ACC112 (cell line): ENCODE data around the gene PTBP2.

Source experiments
- H2AFZ ChIP-seq: fragments of 200-600 bp; sonication (generic); one replicate; pipeline ENCODE4 v1.6.0; 2017; ENCODE audit warnings: antibody characterized with exemption, low read length; ENCODE audit not compliant: unreplicated experiment
- H3K27ac ChIP-seq: fragments of 200-600 bp; sonication (generic); 2 replicates; pipeline ENCODE4 v1.5.1; 2014; ENCODE audit warnings: low read depth, mild to moderate bottlenecking, antibody characterized with exemption, low read length, moderate library complexity
- H3K27me3 ChIP-seq: fragments of 200-600 bp; sonication (generic); 2 replicates; pipeline ENCODE4 v1.6.1; 2014; ENCODE audit warnings: mild to moderate bottlenecking, antibody characterized with exemption, low read length, moderate library complexity, mixed read lengths; ENCODE audit not compliant: insufficient read depth
- H3K36me3 ChIP-seq: fragments of 200-600 bp; sonication (generic); 2 replicates; pipeline ENCODE4 v1.6.1; 2016; ENCODE audit warnings: mild to moderate bottlenecking, antibody characterized with exemption, low read length, moderate library complexity, mixed read lengths; ENCODE audit not compliant: insufficient read depth
- H3K4me1 ChIP-seq: fragments of 200-600 bp; sonication (generic); one replicate; pipeline ENCODE4 v1.6.1; 2016; ENCODE audit warnings: low read length, mixed read lengths; ENCODE audit not compliant: insufficient read depth, unreplicated experiment, control insufficient read depth
- H3K4me3 ChIP-seq: fragments of 200-600 bp; sonication (generic); 2 replicates; pipeline ENCODE4 v1.5.1; 2014; ENCODE audit warnings: mild to moderate bottlenecking, low read depth, low read length
- H3K79me2 ChIP-seq: fragments of 200-600 bp; sonication (generic); one replicate; pipeline ENCODE4 v1.6.0; 2016; ENCODE audit warnings: low read length; ENCODE audit not compliant: control insufficient read depth, unreplicated experiment, insufficient read depth

PTBP2 gene

DNA sequence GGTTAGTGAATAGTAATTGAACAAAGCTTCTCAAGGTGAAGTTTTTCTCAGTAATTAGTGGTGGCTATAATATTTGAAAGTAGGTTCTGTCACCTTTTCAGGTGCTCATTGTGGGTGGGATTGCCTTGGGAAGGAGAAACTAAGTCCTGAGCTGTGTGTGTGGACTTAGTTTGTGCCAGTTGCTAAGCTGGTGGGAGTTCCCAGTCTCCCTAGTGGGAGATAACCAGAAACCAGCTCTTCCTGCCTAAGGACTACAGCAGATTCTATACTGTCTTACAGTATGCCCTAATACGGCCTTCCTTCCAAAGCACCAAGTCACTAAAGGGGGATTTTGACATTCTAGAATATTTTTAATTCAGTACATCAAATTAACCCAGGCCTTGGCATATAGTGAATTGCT, 94.3 kb downstream of the PTBP2 start:
- Histone ChIP-seq H3K27ac (no peak overlapping the region), H3K36me3 (peaks cover 27% of the 10 kb centered on the region; the same call in 1 of the 2 replicates), H3K27me3 (no peaks in the 10 kb centered on the region), H3K79me2 (no peaks in the 10 kb centered on the region), H3K4me3 (no peak overlapping the region), H3K4me1 (no peaks in the 10 kb centered on the region), H2AFZ (no peak overlapping the region)

DNA sequence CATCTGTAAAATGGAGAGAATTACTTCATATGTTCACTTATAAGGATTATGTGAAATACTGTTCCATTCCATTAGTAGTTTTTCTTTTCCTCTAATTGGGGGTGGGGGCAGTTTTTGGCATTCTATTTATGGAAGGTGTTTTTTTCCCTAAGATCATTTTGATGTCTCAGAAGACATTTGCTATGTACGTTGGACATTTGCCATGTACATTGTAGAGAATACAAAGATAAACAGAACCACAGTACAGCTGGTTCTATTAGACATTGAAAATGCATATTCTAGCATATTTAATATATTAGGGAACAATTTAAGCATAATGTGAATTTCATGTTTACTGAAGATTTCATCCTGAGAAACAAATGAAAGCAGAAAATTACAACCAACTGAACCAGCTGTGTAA, 98.5 kb downstream of the PTBP2 start:
- Histone ChIP-seq H2AFZ (no peak overlapping the region), H3K27ac (no peak overlapping the region), H3K36me3 (0 out of 2 replicates have a peak, but pooled peaks cover 6% of the 10 kb centered on the region), H3K4me1 (no peaks in the 10 kb centered on the region), H3K27me3 (no peaks in the 10 kb centered on the region), H3K4me3 (no peak overlapping the region), H3K79me2 (no peaks in the 10 kb centered on the region)

DNA sequence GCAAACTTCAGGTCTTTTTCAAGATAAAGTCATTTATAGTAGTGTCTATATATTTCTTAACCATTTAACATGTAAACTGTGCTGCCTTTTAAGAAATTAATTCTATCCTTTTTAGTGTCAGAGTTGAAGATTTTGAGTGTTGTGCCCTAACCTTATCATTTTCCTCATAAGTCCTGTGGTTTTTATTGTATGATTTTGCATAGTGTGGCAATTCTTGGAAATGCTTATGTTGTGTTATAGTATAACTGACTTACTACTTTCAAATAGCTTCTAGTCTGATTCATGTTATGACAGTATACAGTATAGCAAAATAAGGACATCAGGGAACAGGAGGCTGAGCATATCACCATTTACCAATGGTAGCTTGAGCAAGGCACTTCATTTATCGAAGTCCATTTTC, 99.1 kb downstream of the PTBP2 start:
- Histone ChIP-seq H3K36me3 (0 out of 2 replicates have a peak, but pooled peaks cover 3% of the 10 kb centered on the region), H3K79me2 (no peaks in the 10 kb centered on the region), H3K4me3 (no peak overlapping the region), H2AFZ (no peak overlapping the region), H3K27me3 (no peaks in the 10 kb centered on the region), H3K4me1 (no peaks in the 10 kb centered on the region), H3K27ac (no peak overlapping the region)

DNA sequence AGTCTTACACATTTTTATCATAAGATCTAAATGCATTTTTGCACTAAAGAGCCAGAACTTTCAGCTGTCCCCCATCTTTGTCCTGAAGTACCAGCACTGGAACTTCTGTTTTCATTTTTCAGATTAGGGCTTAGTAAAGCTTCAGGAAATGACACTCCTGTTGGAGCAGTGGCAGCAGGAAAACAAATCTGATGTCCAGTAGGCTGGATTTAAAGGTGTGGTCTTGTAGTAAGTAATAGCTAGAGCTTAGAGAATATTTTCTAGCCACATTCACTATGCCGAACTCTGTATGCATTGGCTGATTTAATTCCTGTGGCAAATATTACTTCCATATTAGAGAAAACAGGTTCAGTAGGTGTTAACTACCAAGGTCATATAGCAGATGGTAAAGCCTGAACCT, 103.6 kb downstream of the PTBP2 start:
- no peak overlapping the region for H3K4me3 ChIP-seq
- 0 out of 2 replicates have a peak, but pooled peaks cover 3% of the 10 kb centered on the region for H3K36me3 ChIP-seq
- H3K4me1 ChIP-seq, result no peaks in the 10 kb centered on the region
- H3K27ac ChIP-seq, result no peak overlapping the region
- H3K79me2 ChIP-seq, result no peaks in the 10 kb centered on the region
- H3K27me3 ChIP-seq, result no peaks in the 10 kb centered on the region
- H2AFZ ChIP-seq, result no peak overlapping the region

DNA sequence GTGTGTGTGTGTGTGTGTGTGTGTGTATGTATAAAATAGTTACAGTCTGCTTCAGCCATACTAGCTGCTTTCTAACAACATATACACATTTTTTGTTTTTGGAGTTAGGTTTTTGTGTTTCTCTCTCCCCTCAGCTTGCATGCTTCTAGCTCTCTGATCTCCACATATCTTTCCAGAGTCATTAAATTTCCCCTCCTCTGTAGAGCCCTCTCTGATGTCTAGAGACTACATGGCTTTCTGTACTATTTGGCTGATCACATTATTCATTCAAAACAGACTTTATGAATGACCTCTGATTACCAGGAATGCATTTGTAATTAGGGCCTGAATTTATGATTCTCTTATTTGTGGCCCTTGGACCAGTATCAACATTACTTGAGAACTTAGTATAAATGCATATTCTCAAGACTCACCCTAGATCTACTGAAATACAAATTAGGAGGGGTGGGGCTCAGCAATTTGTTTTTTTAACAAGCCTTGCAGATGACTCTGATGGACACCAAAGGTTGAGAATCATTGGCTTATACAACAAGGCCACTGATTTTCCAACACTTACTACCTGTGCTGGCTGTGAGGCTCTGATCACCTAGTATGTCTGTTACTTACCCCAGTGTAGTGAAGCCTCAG, 104.5 kb downstream of the PTBP2 start:
- Histone ChIP-seq H3K27me3 (no peaks in the 10 kb centered on the region), H3K4me1 (no peaks in the 10 kb centered on the region), H3K27ac (no peak overlapping the region), H3K36me3 (no peaks in the 10 kb centered on the region), H3K4me3 (no peak overlapping the region), H2AFZ (no peak overlapping the region), H3K79me2 (no peaks in the 10 kb centered on the region)

DNA sequence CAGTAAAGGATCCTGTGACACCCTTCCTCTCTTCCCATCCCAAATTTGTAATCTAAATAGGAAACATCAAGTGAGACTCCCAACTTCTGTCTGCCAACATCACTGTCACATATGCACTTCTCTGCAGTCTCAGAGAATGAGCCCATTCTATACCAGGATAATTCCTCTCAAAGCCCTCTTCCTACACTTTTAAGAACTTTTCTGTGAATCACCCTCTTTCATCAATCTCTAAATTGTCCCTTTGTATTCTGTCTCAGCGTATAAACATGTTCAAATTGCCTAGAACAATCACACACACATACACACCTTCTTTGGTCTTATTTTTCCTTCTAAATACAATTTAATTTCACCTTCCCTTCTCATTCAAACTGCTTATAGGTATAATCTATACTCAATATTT, 111.8 kb downstream of the PTBP2 start:
- no peaks in the 10 kb centered on the region for H3K79me2 ChIP-seq
- H3K27ac ChIP-seq, result no peak overlapping the region
- H3K36me3 ChIP-seq, result no peaks in the 10 kb centered on the region
- no peak overlapping the region for H2AFZ ChIP-seq
- H3K27me3 ChIP-seq, result no peaks in the 10 kb centered on the region
- no peak overlapping the region for H3K4me3 ChIP-seq
- no peaks in the 10 kb centered on the region for H3K4me1 ChIP-seq

DNA sequence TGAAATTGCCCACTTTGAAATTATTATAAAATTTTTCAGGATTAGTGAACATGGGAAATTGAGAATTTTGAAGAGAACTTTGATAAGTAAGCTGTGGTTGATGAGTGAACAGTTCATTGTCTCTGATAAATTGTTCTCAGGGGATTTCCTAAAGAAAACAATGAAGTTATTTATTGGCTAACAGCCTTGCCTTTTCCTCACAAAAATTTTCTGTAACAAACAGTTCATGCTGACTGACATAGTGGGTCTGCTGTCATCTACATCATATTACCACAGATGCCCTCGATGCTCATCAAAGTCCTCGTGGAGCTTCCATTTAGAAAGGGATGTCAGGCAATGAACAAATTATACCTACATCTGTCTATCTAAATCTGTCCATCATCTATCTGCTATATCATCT, 113.4 kb downstream of the PTBP2 start:
- Histone ChIP-seq H3K27me3 (no peaks in the 10 kb centered on the region), H3K27ac (no peak overlapping the region), H3K4me1 (no peaks in the 10 kb centered on the region), H2AFZ (no peak overlapping the region), H3K4me3 (no peak overlapping the region), H3K36me3 (no peaks in the 10 kb centered on the region), H3K79me2 (no peaks in the 10 kb centered on the region)

DNA sequence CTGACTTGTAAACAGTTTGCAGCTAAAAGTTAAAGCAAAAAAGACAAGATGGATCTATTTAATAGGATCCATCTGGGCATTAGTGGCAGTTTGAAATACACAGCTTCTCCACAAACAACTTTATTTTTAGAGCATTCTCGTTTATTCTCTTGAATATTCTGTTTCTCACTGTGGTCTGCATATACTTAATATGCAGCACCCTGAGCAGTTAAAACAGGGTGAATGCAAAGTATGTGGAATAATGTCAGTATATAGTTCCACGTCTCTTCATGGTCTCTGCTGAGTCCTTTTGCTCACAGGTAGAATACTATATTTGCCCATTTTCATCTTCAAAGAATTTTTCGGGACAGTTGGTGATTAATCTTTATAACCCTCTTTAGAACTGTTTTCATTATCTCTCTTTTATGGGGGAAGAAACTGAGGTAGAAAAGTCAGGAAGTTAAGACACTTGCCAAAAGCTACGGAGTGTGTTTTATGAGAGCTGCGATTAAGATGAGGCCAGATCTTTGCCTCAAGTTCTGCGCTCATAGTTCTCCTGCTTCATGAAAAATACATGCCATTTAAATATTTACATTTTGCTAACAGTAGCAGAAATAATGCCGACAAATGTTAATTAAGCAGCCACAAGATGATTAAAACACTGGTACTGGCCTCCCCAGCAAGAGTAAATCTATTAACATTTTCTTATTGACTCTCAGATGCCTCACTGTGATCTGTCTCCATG, 115.6 kb downstream of the PTBP2 start:
- no peak overlapping the region for H3K4me3 ChIP-seq
- H3K27me3 ChIP-seq, result no peaks in the 10 kb centered on the region
- H2AFZ ChIP-seq, result no peak overlapping the region
- H3K27ac ChIP-seq, result no peak overlapping the region
- H3K4me1 ChIP-seq, result no peaks in the 10 kb centered on the region
- H3K36me3 ChIP-seq, result no peaks in the 10 kb centered on the region
- H3K79me2 ChIP-seq, result no peaks in the 10 kb centered on the region

DNA sequence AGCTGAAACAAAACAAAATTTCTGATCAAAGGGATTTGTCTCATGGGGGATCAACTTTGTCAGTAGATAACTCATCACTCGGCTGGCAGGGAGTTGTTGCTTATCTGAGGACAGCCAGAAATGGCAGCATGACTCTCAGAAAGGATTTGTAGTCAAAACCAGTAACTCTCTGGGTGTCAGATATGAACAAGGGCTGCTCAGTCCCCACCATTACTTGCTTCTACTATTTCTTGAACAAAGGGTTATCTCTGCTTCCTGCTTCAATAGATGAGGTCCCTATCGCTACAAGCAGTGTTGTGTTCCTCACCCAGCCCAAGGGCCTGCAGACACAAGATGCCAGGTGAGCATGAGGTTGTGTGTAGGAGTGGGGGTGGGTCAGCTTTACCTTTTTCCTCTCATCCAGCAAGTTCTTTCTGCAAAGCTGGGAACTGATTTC, 116.2 kb downstream of the PTBP2 start:
- H3K36me3 ChIP-seq, result no peaks in the 10 kb centered on the region
- no peak overlapping the region for H3K27ac ChIP-seq
- no peaks in the 10 kb centered on the region for H3K79me2 ChIP-seq
- H3K4me3 ChIP-seq, result no peak overlapping the region
- no peaks in the 10 kb centered on the region for H3K4me1 ChIP-seq
- no peak overlapping the region for H2AFZ ChIP-seq
- no peaks in the 10 kb centered on the region for H3K27me3 ChIP-seq

DNA sequence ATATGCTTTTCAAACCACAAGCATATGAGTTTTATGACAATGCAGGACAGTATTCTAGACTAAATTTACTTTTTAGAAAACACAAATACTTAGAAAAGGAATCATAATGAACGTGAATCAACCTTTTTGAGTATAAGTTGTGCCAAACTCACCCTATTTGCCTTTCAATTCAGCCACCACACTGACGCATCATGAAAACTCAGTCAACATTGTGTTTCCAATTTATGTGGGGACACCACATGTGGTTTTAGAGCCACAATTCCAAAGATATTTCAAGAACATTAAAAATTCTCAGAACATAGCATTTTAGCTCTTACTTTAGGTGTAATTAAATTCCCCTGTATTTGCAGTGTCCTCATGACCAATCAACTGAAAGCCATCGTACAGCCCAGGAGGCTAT, 118.8 kb downstream of the PTBP2 start:
- Histone ChIP-seq H3K4me1 (no peaks in the 10 kb centered on the region), H3K79me2 (no peaks in the 10 kb centered on the region), H3K27ac (no peak overlapping the region), H3K36me3 (no peaks in the 10 kb centered on the region), H3K4me3 (no peak overlapping the region), H3K27me3 (no peaks in the 10 kb centered on the region), H2AFZ (no peak overlapping the region)

DNA sequence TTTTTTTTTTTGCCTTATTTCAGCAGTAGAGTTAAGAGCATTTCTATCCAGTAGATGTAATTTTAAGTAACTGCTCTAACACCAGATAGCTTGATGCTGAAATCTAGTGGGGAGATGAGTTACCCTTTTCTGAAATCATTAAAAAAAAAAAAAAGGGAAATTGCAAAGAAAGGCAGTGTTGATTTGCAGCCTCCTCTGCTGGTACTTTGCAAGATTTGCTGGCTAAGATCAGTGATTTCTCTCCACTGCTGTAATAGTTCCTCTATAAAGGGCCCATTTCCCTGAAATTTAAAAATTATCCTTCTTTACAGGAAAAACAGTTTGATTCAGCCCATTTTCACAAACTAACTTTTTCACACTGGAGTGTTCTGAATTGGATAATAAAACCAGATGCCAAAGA, 120.6 kb downstream of the PTBP2 start:
- H3K4me3 ChIP-seq, result no peak overlapping the region
- no peaks in the 10 kb centered on the region for H3K27me3 ChIP-seq
- no peak overlapping the region for H3K27ac ChIP-seq
- no peaks in the 10 kb centered on the region for H3K4me1 ChIP-seq
- no peaks in the 10 kb centered on the region for H3K36me3 ChIP-seq
- H3K79me2 ChIP-seq, result no peaks in the 10 kb centered on the region
- no peak overlapping the region for H2AFZ ChIP-seq
